Hepatocyte (in vitro differentiated cells): ENCODE measurements around the gene CDAN1.

Experiments
- CTCF ChIP-seq: fragments of 200-600 bp; sonication (generic); IDR thresholded peaks from 2 replicates; pipeline ENCODE4 v1.5.1; 2016; ENCODE audit warnings: antibody characterized with exemption, mild to moderate bottlenecking; ENCODE audit not compliant: poor library complexity
- EZH2 ChIP-seq: fragments of 200-600 bp; sonication (generic); IDR thresholded peaks from 2 replicates; pipeline ENCODE4 v1.6.1; 2016; ENCODE audit warnings: antibody characterized with exemption, mild to moderate bottlenecking, borderline replicate concordance
- EZH2phosphoT487 ChIP-seq: fragments of 200-600 bp; sonication (generic); IDR thresholded peaks from one replicate; pipeline ENCODE4 v1.6.1; 2018; ENCODE audit warnings: antibody characterized with exemption, mild to moderate bottlenecking, low read depth, moderate library complexity; ENCODE audit not compliant: unreplicated experiment, severe bottlenecking

GRCh38 chr15:42674472-42674871 is 62.5 kb downstream of the CDAN1 start:
- TF ChIP-seq CTCF (no peak), EZH2phosphoT487 (no peak), EZH2 (no peak)
